GM23338 (cell line): ENCODE results near the gene DNAJC15. TPM values are rescaled to one million over a fixed set of nuclear protein-coding genes. Genes with fewer than 3 reads are reported as not detected.
A peak's percentile ranks its signal among the peaks of the same experiment; 100 is the strongest.

Source experiments
- ATAC-seq: fragments of 200-7000 bp; cut with Tn5 transposase; 3 replicates; pipeline ENCODE4 v1.9.1; 2020
- DNase-seq: peaks from one replicate; pipeline ENCODE4 v3.0.0-alpha.2; 2015; ENCODE audit warnings: low spot score
- H2AFZ ChIP-seq: fragments of 200-600 bp; sonication (generic); 2 replicates; pipeline ENCODE4 v1.8.0; 2016; ENCODE audit warnings: antibody characterized with exemption, mild to moderate bottlenecking, moderate library complexity
- H3F3A ChIP-seq: fragments of 200-600 bp; sonication (generic); replicated peaks from 2 replicates; pipeline ENCODE4 v1.8.0; 2017; ENCODE audit warnings: antibody characterized with exemption, mixed run types, low read depth
- H3K27ac ChIP-seq: fragments of 200-600 bp; sonication (generic); 2 replicates; pipeline ENCODE4 v1.6.1; 2016; ENCODE audit warnings: low read depth
- H3K27me3 ChIP-seq: fragments of 200-600 bp; sonication (generic); 2 replicates; pipeline ENCODE4 v1.8.0; 2016; ENCODE audit warnings: mild to moderate bottlenecking, mixed run types, moderate library complexity; ENCODE audit not compliant: insufficient read depth
- H3K36me3 ChIP-seq: fragments of 200-600 bp; sonication (generic); 2 replicates; pipeline ENCODE4 v1.8.0; 2016; ENCODE audit warnings: mild to moderate bottlenecking; ENCODE audit not compliant: insufficient read depth
- H3K4me1 ChIP-seq: fragments of 200-600 bp; sonication (generic); 2 replicates; pipeline ENCODE4 v1.8.0; 2016; ENCODE audit warnings: mild to moderate bottlenecking, moderate library complexity; ENCODE audit not compliant: insufficient read depth
- H3K4me2 ChIP-seq: fragments of 200-600 bp; sonication (generic); 2 replicates; pipeline ENCODE4 v1.7.1; 2017; ENCODE audit warnings: mixed run types
- H3K4me3 ChIP-seq: fragments of 200-600 bp; sonication (generic); 2 replicates; pipeline ENCODE4 v1.6.1; 2016; ENCODE audit warnings: mixed run types
- H3K79me2 ChIP-seq: fragments of 200-600 bp; sonication (generic); replicated peaks from 2 replicates; pipeline ENCODE4 v1.8.0; 2017; ENCODE audit warnings: mild to moderate bottlenecking; ENCODE audit not compliant: insufficient read depth
- H3K9me2 ChIP-seq: fragments of 200-600 bp; sonication (generic); 2 replicates; pipeline ENCODE4 v1.8.0; 2017; ENCODE audit not compliant: insufficient read depth
- H4K20me1 ChIP-seq: fragments of 200-600 bp; sonication (generic); replicated peaks from 2 replicates; pipeline ENCODE4 v1.8.0; 2017; ENCODE audit warnings: mild to moderate bottlenecking; ENCODE audit not compliant: insufficient read depth
- H3K27ac Mint-ChIP-seq: 2 replicates; pipeline ENCODE4 v1.8.0; 2020; ENCODE audit warnings: inconsistent platforms, mild to moderate bottlenecking, moderate library complexity, mixed read lengths
- H3K27me3 Mint-ChIP-seq: 3 replicates; pipeline ENCODE4 v1.8.0; 2022; ENCODE audit warnings: low read depth, mild to moderate bottlenecking, moderate library complexity, mixed read lengths, inconsistent platforms; ENCODE audit not compliant: insufficient read depth, poor library complexity
- H3K36me3 Mint-ChIP-seq: 3 replicates; pipeline ENCODE4 v1.8.0; 2021; ENCODE audit warnings: low read depth, mild to moderate bottlenecking, inconsistent platforms, moderate library complexity, mixed read lengths
- H3K4me1 Mint-ChIP-seq: 3 replicates; pipeline ENCODE4 v1.8.0; 2020; ENCODE audit warnings: mild to moderate bottlenecking, inconsistent platforms, mixed read lengths
- H3K4me3 Mint-ChIP-seq: 3 replicates; pipeline ENCODE4 v1.8.0; 2021; ENCODE audit warnings: moderate library complexity, mild to moderate bottlenecking, inconsistent platforms, mixed read lengths
- H3K9me3 Mint-ChIP-seq: 3 replicates; pipeline ENCODE4 v1.8.0; 2020; ENCODE audit warnings: moderate library complexity, mild to moderate bottlenecking, inconsistent platforms, mixed read lengths
- CREB1 ChIP-seq: fragments of 250-450 bp; sonication (Bioruptor Pico); IDR thresholded peaks from 2 replicates; pipeline ENCODE4 v1.5.0; 2020; ENCODE audit warnings: low read depth, mild to moderate bottlenecking, moderate library complexity
- CTCF ChIP-seq, 2 experiments: fragments of 200-600 bp in 1 of 2; sonication (generic) in 1 of 2; conservative IDR thresholded peaks; 2 replicates each; pipeline versions ENCODE4 v1.5.1 to v1.6.1; 2016 to 2017; ENCODE audit warnings: antibody characterized with exemption in 2 of 2, low read depth in 2 of 2, mild to moderate bottlenecking in 2 of 2, moderate library complexity in 1 of 2
- EZH2phosphoT487 ChIP-seq: fragments of 200-600 bp; sonication (generic); IDR thresholded peaks from one replicate; pipeline ENCODE4 v1.8.1; 2018; ENCODE audit warnings: antibody characterized with exemption; ENCODE audit not compliant: unreplicated experiment
- NANOG ChIP-seq: IDR thresholded peaks from 2 replicates; pipeline ENCODE4 v1.6.1; 2016; ENCODE audit warnings: antibody characterized with exemption, borderline replicate concordance
- POLR2AphosphoS5 ChIP-seq: IDR thresholded peaks from 2 replicates; pipeline ENCODE4 v1.6.1; 2016; ENCODE audit warnings: antibody characterized with exemption, low read depth
- REST ChIP-seq: IDR thresholded peaks from one replicate; pipeline ENCODE4 v1.6.1; 2018; ENCODE audit warnings: antibody characterized with exemption; ENCODE audit not compliant: unreplicated experiment
- STAT1 ChIP-seq: IDR thresholded peaks from one replicate; pipeline ENCODE4 v1.6.1; 2016; ENCODE audit warnings: antibody characterized with exemption; ENCODE audit not compliant: unreplicated experiment
- ZNF114 ChIP-seq: fragments of 250-450 bp; sonication (Bioruptor Pico); IDR thresholded peaks from 2 replicates; pipeline ENCODE4 v1.5.0; 2020; ENCODE audit warnings: mild to moderate bottlenecking, moderate library complexity
- ZNF462 ChIP-seq: fragments of 250-450 bp; sonication (Bioruptor Pico); IDR thresholded peaks from 2 replicates; pipeline ENCODE4 v1.5.0; 2020; ENCODE audit warnings: mild to moderate bottlenecking, moderate library complexity
- polyA plus RNA-seq: library from polyadenylated mRNA; unstranded; fragments of >200 nt; fragmentation: Nextera tagmentation; extraction: Ambion mirVana; gene quantifications from 2 replicates; pipeline ENCODE4 v1.2.1, GENCODE V29; 2016
- total RNA-seq: library from RNA; depleted of rRNA; stranded (reverse); fragments of >200 nt; shearing (Covaris generic); gene quantifications from 2 replicates; pipeline ENCODE4 v1.2.3, GENCODE V29; 2014

The DNAJC15 gene
- total and polyA plus RNA-seq, 2 experiments from 2014 or later, result 11.4 to 80.4 TPM

DNA sequence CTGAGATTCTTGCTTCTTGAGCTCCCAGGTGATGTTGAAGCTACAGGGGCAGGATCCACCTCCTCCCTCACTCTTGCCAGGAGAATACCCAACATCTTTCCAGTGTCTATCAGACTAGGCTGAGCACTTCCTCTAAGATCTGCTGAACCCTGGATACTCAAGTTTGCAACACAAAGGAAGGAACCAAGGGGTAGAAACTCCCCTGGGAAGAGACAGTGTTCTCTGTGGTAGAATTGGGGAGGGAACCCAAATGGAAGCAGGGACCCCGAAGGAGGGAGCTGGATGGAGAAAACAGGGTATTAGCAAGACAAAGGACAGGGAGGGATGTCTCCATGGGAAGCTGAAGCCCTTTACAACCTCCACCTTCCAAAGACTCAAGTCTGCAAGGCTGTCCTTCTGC is 117.6 kb downstream of the DNAJC15 start:
- peak; percentile 51 for DNase-seq
- Histone ChIP-seq H3K27me3 (no peaks in the 10 kb centered on the region), H3K4me1 (peaks cover 22% of the 10 kb centered on the region), H4K20me1 (no peaks in the 10 kb centered on the region), H3K79me2 (no peaks in the 10 kb centered on the region), H2AFZ (no peak overlapping the region), H3F3A (no peaks in the 10 kb centered on the region), H3K36me3 (no peaks in the 10 kb centered on the region), H3K4me3 (no peak overlapping the region), H3K9me2 (peaks cover 17% of the 10 kb centered on the region), H3K4me2 (peak overlapping the region; percentile 70; the same call in 1 of the 2 replicates), H3K27ac (peak overlapping the region; percentile 21; the same call in 1 of the 2 replicates)
- Mint-ChIP-seq H3K4me1 (peaks cover 48% of the 10 kb centered on the region), H3K4me3 (no peak overlapping the region; the same call in 2 of the 3 replicates), H3K27me3 (no peaks in the 10 kb centered on the region), H3K27ac (no peak overlapping the region; the same call in 1 of the 2 replicates), H3K36me3 (no peaks in the 10 kb centered on the region), H3K9me3 (no peaks in the 10 kb centered on the region)
- TF ChIP-seq REST, result no peak
- no peak for TF ChIP-seq POLR2AphosphoS5
- peak; percentile 99 for TF ChIP-seq ZNF462 (CRISPR knock-in tag)
- TF ChIP-seq CTCF (conservative IDR thresholded peaks at IDR 0.05; ENCODE audit: low read depth in 2 of 2), result no peak
- TF ChIP-seq STAT1, result no peak
- peak; percentile 35; the same call in 1 of the 2 replicates for TF ChIP-seq CREB1 (CRISPR knock-in tag)
- TF ChIP-seq NANOG, result no peak
- TF ChIP-seq EZH2phosphoT487, result no peak
- peak; percentile 89; the same call in 1 of the 2 replicates for TF ChIP-seq ZNF114
- ATAC-seq, result peak; percentile 92
